GM12801 (cell line): ENCODE measurements around the gene FANCC.

Experiments
- TF ChIP-seq, protein P1 (sequence below): IDR thresholded peaks from one replicate; pipeline ENCODE4 v1.5.1; 2011; ENCODE audit warnings: control low read depth; ENCODE audit not compliant: insufficient read length; ENCODE audit errors: extremely low read depth

FANCC gene

DNA sequence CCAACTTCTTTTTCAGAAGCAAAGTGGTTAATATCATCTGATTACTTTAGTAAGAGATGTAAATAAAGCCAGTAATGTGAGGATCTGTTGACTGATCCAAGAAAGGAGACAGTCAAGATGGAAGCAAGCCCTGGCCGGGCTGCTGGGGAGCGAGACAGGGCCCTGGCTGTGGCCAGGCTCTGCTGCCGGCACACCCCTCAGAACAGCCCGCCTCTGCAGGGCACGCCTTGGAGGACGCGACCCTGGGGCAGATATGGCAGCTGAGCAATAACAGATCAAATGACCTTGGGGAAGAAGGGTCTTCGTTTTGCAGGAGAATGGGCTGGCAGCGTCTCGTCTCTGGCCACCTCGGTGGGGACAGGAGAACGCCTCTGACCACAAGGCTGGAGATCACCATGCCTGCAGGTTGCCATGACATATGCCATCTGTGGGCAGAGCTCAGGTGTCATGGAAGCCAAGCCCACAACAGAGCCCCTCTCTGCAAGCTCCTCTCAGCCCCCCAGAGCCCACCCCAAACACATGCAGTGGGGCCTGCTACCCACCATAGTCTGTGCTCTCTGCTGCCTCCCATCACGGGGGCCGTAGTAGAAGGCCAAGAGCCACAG is 206.5 kb downstream of the FANCC start:
- TF ChIP-seq, protein P1, sequence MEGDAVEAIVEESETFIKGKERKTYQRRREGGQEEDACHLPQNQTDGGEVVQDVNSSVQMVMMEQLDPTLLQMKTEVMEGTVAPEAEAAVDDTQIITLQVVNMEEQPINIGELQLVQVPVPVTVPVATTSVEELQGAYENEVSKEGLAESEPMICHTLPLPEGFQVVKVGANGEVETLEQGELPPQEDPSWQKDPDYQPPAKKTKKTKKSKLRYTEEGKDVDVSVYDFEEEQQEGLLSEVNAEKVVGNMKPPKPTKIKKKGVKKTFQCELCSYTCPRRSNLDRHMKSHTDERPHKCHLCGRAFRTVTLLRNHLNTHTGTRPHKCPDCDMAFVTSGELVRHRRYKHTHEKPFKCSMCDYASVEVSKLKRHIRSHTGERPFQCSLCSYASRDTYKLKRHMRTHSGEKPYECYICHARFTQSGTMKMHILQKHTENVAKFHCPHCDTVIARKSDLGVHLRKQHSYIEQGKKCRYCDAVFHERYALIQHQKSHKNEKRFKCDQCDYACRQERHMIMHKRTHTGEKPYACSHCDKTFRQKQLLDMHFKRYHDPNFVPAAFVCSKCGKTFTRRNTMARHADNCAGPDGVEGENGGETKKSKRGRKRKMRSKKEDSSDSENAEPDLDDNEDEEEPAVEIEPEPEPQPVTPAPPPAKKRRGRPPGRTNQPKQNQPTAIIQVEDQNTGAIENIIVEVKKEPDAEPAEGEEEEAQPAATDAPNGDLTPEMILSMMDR, result no peak

DNA sequence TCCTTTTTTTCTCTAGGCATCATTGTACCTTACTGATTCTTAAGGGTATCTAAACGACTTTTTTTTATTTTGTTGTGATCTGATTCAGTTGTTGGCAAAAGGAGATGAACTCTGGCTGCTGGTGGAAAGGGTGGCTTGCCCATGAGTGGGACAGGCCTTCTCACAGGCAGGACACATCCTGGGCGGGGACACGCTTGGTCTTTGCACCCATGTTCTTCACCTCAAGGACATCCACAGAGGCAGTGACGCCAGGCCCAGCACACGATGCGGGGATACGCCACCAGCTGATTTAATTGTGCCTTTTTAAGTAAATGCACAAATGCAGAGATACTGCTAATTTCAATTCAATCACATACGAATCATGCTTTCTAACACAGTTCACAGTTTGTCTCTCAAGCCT is 208.1 kb downstream of the FANCC start:
- TF ChIP-seq, protein P1, result no peak

DNA sequence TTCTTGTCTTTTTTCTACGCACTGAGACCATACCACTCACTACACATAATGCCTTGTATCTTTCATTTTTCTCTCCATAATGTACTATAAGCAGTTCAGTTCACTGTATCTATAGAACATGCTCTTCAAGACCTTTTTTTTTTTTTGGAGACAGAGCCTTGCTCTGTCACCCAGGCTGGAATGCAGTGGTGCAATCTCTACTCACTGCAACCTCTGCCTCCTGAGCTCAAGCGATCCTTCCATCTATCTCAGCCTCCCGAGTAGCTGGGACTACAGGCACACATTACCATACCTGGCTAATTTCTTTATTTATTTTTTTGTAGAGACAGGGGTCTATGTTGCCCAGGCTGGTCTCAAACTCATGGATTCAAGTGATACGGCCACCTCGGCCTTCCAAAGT is 208.7 kb downstream of the FANCC start:
- TF ChIP-seq, protein P1, result no peak

DNA sequence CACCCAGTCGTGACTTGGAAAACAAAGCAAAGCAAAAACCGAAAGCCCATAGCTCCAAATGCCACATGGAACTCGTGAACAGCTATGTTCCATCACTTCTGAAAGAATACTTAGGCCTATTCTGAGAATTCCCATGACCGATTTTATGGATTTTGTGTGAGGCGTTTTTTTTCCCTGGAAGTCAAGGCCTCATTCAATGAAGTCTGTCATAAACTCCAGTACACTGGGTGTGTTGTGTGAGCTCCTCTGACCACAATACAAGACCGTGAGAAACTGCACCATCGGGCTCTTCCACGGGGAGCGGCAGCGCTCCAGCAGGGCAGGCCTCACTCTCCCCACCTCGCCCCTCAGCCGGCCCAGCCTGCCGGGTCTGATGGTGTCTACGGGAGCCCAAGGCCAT is 209.5 kb downstream of the FANCC start:
- TF ChIP-seq, protein P1, result no peak

DNA sequence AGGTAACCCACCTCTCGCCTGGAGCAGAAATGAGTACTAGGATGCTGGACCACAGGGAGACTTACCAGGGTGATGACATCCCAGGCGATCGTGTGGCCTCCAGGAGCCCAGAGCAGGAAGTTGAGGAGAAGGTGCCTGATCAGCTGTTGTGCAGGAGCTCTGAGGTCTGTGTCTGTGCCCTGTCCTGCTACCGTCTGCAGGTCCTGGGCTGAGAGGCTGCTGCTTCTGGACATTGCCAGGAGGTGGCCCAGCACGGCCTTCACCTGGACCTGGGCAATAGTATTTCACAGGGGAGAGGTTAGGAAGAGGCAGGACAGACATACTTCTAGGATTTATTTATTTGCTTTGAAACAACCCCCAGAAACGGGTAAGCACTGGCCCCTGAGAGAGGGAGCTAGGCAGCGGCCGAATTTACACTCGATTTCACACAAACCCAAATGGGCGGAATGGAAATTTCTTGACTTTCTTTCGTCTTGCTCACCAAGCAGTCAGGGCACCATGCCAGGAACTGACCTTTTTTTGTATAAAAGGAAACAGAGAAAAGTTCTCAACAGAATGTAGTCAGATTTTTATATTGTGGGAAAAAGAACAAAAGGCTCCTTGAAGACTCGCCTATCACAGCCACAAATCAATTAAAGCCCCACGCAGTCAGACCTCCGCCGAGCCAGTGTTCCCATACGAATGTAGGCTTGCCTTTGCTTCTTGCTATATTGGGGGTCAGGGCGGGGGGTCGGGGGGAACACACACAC is 210.3 kb downstream of the FANCC start:
- TF ChIP-seq, protein P1, result no peak

DNA sequence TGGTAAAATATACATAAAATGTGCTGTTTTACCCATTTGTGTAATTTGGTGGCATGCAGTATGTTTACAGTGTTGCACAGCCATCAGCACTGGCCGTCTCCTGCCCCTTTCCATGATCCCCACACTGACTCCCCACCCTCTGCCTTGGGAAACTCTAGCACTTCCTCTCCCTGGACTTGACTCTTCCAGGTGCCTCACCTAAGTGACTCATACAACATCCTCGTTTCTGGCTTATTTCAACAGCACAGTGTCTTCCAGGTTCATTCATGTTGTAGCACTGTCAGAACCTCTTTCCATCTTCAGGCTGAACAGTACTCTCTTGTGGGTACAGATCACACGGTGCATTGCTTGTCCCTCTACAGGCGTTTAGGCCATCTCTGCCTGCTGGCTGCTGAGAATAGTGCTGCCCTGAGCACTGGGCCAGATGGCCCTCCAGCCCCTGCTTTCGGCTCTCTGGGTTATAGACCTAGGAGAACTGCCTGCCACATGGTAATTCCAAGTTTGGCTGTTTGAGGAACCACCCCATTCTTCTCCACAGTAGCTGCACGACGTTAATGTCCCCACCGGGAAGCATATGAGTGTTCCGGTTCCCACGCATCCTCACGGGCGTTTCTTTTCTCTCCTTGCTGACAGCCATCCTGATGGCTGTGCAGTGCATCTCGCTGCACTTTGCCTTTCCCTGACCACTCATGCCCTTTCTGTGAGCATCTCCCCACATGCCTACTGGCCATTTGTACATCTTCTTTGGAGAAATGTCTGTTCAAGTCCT is 211.8 kb downstream of the FANCC start:
- TF ChIP-seq, protein P1, result no peak

DNA sequence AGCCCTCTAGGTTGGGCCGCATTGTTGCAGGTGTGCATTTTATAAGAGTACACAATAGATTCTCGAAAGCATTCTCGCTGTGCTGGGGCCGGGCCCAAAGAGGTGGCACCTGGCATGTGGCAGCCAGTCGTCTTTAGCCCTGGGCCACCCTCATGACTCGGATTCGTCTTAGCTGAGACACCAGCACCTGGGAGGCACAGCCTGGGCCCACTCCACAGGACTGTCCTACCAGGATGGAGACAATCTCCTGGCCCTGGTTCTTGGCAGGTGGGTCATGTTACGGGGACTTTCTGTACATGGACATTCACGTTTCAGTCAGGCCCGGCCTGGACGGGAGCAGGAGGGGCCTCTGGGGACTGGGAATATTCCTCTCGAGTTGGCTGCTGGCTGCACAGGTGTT is 212.5 kb downstream of the FANCC start:
- TF ChIP-seq, protein P1, result no peak
